GM23338 (cell line): ENCODE results near the gene ZC3H7A. TPM values are rescaled to one million over a fixed set of nuclear protein-coding genes. Genes with fewer than 3 reads are reported as not detected.
"Not testable (repeated sequence)": the region's sequence is repeated elsewhere in the genome, so short reads cannot be mapped to it uniquely, and the experiment has no call there.

Source experiments
- ATAC-seq: fragments of 200-7000 bp; cut with Tn5 transposase; 3 replicates; pipeline ENCODE4 v1.9.1; 2020
- DNase-seq: peaks from one replicate; pipeline ENCODE4 v3.0.0-alpha.2; 2015; ENCODE audit warnings: low spot score
- H2AFZ ChIP-seq: fragments of 200-600 bp; sonication (generic); 2 replicates; pipeline ENCODE4 v1.8.0; 2016; ENCODE audit warnings: antibody characterized with exemption, mild to moderate bottlenecking, moderate library complexity
- H3F3A ChIP-seq: fragments of 200-600 bp; sonication (generic); replicated peaks from 2 replicates; pipeline ENCODE4 v1.8.0; 2017; ENCODE audit warnings: antibody characterized with exemption, mixed run types, low read depth
- H3K27ac ChIP-seq: fragments of 200-600 bp; sonication (generic); 2 replicates; pipeline ENCODE4 v1.6.1; 2016; ENCODE audit warnings: low read depth
- H3K27me3 ChIP-seq: fragments of 200-600 bp; sonication (generic); 2 replicates; pipeline ENCODE4 v1.8.0; 2016; ENCODE audit warnings: mild to moderate bottlenecking, mixed run types, moderate library complexity; ENCODE audit not compliant: insufficient read depth
- H3K36me3 ChIP-seq: fragments of 200-600 bp; sonication (generic); 2 replicates; pipeline ENCODE4 v1.8.0; 2016; ENCODE audit warnings: mild to moderate bottlenecking; ENCODE audit not compliant: insufficient read depth
- H3K4me1 ChIP-seq: fragments of 200-600 bp; sonication (generic); 2 replicates; pipeline ENCODE4 v1.8.0; 2016; ENCODE audit warnings: mild to moderate bottlenecking, moderate library complexity; ENCODE audit not compliant: insufficient read depth
- H3K4me2 ChIP-seq: fragments of 200-600 bp; sonication (generic); 2 replicates; pipeline ENCODE4 v1.7.1; 2017; ENCODE audit warnings: mixed run types
- H3K4me3 ChIP-seq: fragments of 200-600 bp; sonication (generic); 2 replicates; pipeline ENCODE4 v1.6.1; 2016; ENCODE audit warnings: mixed run types
- H3K79me2 ChIP-seq: fragments of 200-600 bp; sonication (generic); replicated peaks from 2 replicates; pipeline ENCODE4 v1.8.0; 2017; ENCODE audit warnings: mild to moderate bottlenecking; ENCODE audit not compliant: insufficient read depth
- H3K9me2 ChIP-seq: fragments of 200-600 bp; sonication (generic); 2 replicates; pipeline ENCODE4 v1.8.0; 2017; ENCODE audit not compliant: insufficient read depth
- H4K20me1 ChIP-seq: fragments of 200-600 bp; sonication (generic); replicated peaks from 2 replicates; pipeline ENCODE4 v1.8.0; 2017; ENCODE audit warnings: mild to moderate bottlenecking; ENCODE audit not compliant: insufficient read depth
- H3K27ac Mint-ChIP-seq: 2 replicates; pipeline ENCODE4 v1.8.0; 2020; ENCODE audit warnings: inconsistent platforms, mild to moderate bottlenecking, moderate library complexity, mixed read lengths
- H3K27me3 Mint-ChIP-seq: 3 replicates; pipeline ENCODE4 v1.8.0; 2022; ENCODE audit warnings: low read depth, mild to moderate bottlenecking, moderate library complexity, mixed read lengths, inconsistent platforms; ENCODE audit not compliant: insufficient read depth, poor library complexity
- H3K36me3 Mint-ChIP-seq: 3 replicates; pipeline ENCODE4 v1.8.0; 2021; ENCODE audit warnings: low read depth, mild to moderate bottlenecking, inconsistent platforms, moderate library complexity, mixed read lengths
- H3K4me1 Mint-ChIP-seq: 3 replicates; pipeline ENCODE4 v1.8.0; 2020; ENCODE audit warnings: mild to moderate bottlenecking, inconsistent platforms, mixed read lengths
- H3K4me3 Mint-ChIP-seq: 3 replicates; pipeline ENCODE4 v1.8.0; 2021; ENCODE audit warnings: moderate library complexity, mild to moderate bottlenecking, inconsistent platforms, mixed read lengths
- H3K9me3 Mint-ChIP-seq: 3 replicates; pipeline ENCODE4 v1.8.0; 2020; ENCODE audit warnings: moderate library complexity, mild to moderate bottlenecking, inconsistent platforms, mixed read lengths
- CREB1 ChIP-seq: fragments of 250-450 bp; sonication (Bioruptor Pico); IDR thresholded peaks from 2 replicates; pipeline ENCODE4 v1.5.0; 2020; ENCODE audit warnings: low read depth, mild to moderate bottlenecking, moderate library complexity
- CTCF ChIP-seq, 2 experiments: fragments of 200-600 bp in 1 of 2; sonication (generic) in 1 of 2; conservative IDR thresholded peaks; 2 replicates each; pipeline versions ENCODE4 v1.5.1 to v1.6.1; 2016 to 2017; ENCODE audit warnings: antibody characterized with exemption in 2 of 2, low read depth in 2 of 2, mild to moderate bottlenecking in 2 of 2, moderate library complexity in 1 of 2
- ETS1 ChIP-seq: IDR thresholded peaks from 2 replicates; pipeline ENCODE4 v1.6.1; 2016; ENCODE audit warnings: antibody characterized with exemption
- EZH2 ChIP-seq: fragments of 200-600 bp; sonication (generic); IDR thresholded peaks from one replicate; pipeline ENCODE4 v1.8.0; 2017; ENCODE audit warnings: antibody characterized with exemption, mild to moderate bottlenecking, low read depth; ENCODE audit not compliant: unreplicated experiment
- EZH2phosphoT487 ChIP-seq: fragments of 200-600 bp; sonication (generic); IDR thresholded peaks from one replicate; pipeline ENCODE4 v1.8.1; 2018; ENCODE audit warnings: antibody characterized with exemption; ENCODE audit not compliant: unreplicated experiment
- JUNB ChIP-seq: IDR thresholded peaks from one replicate; pipeline ENCODE4 v1.6.1; 2016; ENCODE audit warnings: antibody characterized with exemption; ENCODE audit not compliant: unreplicated experiment
- NANOG ChIP-seq: IDR thresholded peaks from 2 replicates; pipeline ENCODE4 v1.6.1; 2016; ENCODE audit warnings: antibody characterized with exemption, borderline replicate concordance
- POLR2AphosphoS5 ChIP-seq: IDR thresholded peaks from 2 replicates; pipeline ENCODE4 v1.6.1; 2016; ENCODE audit warnings: antibody characterized with exemption, low read depth
- REST ChIP-seq: IDR thresholded peaks from one replicate; pipeline ENCODE4 v1.6.1; 2018; ENCODE audit warnings: antibody characterized with exemption; ENCODE audit not compliant: unreplicated experiment
- STAT1 ChIP-seq: IDR thresholded peaks from one replicate; pipeline ENCODE4 v1.6.1; 2016; ENCODE audit warnings: antibody characterized with exemption; ENCODE audit not compliant: unreplicated experiment
- ZNF114 ChIP-seq: fragments of 250-450 bp; sonication (Bioruptor Pico); IDR thresholded peaks from 2 replicates; pipeline ENCODE4 v1.5.0; 2020; ENCODE audit warnings: mild to moderate bottlenecking, moderate library complexity
- ZNF331 ChIP-seq: fragments of 250-450 bp; sonication (Bioruptor Pico); IDR thresholded peaks from 2 replicates; pipeline ENCODE4 v1.5.0; 2020; ENCODE audit warnings: low read depth, mild to moderate bottlenecking, moderate library complexity
- polyA plus RNA-seq: library from polyadenylated mRNA; unstranded; fragments of >200 nt; fragmentation: Nextera tagmentation; extraction: Ambion mirVana; gene quantifications from 2 replicates; pipeline ENCODE4 v1.2.1, GENCODE V29; 2016
- total RNA-seq: library from RNA; depleted of rRNA; stranded (reverse); fragments of >200 nt; shearing (Covaris generic); gene quantifications from 2 replicates; pipeline ENCODE4 v1.2.3, GENCODE V29; 2014

Gene ZC3H7A
- total and polyA plus RNA-seq, 2 experiments from 2014 or later = 32.7 to 42.2 TPM

GRCh38 chr16:11788914-11789313 is 8.1 kb downstream of the ZC3H7A start:
- peaks cover 10% of the 10 kb centered on the region; the same call in 2 of the 3 replicates for H3K4me1 Mint-ChIP-seq
- DNase-seq = no peak
- no peak for TF ChIP-seq EZH2
- no peak for TF ChIP-seq JUNB
- no peak for TF ChIP-seq ZNF114
- TF ChIP-seq NANOG = no peak
- TF ChIP-seq POLR2AphosphoS5 = no peak
- TF ChIP-seq REST = no peak
- TF ChIP-seq CTCF (conservative IDR thresholded peaks at IDR 0.05; ENCODE audit: low read depth in 2 of 2) = no peak
- TF ChIP-seq STAT1 = no peak
- no peak for TF ChIP-seq ZNF331 (CRISPR knock-in tag)
- TF ChIP-seq EZH2phosphoT487 = no peak
- TF ChIP-seq ETS1 = no peak
- TF ChIP-seq CREB1 = no peak
- peaks cover 100% of the 10 kb centered on the region for H3K79me2 ChIP-seq
- 0 out of 2 replicates have a peak, but pooled peaks cover 3% of the 10 kb centered on the region for H3F3A ChIP-seq
- H3K27ac ChIP-seq = no peak overlapping the region
- ATAC-seq = no peak
- H4K20me1 ChIP-seq = peaks cover 40% of the 10 kb centered on the region
- no peaks in the 10 kb centered on the region for H3K9me2 ChIP-seq
- H3K27me3 Mint-ChIP-seq = no peaks in the 10 kb centered on the region
- no peaks in the 10 kb centered on the region; the same call in 2 of the 3 replicates for H3K9me3 Mint-ChIP-seq
- peaks cover 8% of the 10 kb centered on the region; the same call in 2 of the 3 replicates for H3K36me3 Mint-ChIP-seq
- H3K4me3 ChIP-seq = no peak overlapping the region
- H3K36me3 ChIP-seq = no peaks in the 10 kb centered on the region
- no peak overlapping the region for H3K4me2 ChIP-seq
- no peak overlapping the region for H2AFZ ChIP-seq
- peaks cover 2% of the 10 kb centered on the region for H3K4me1 ChIP-seq
- no peak overlapping the region for H3K27ac Mint-ChIP-seq
- H3K4me3 Mint-ChIP-seq = no peak overlapping the region
- H3K27me3 ChIP-seq = no peaks in the 10 kb centered on the region

GRCh38 chr16:11784980-11785599 is 12.0 kb downstream of the ZC3H7A start:
- not testable (repeated sequence) for H3K4me2 ChIP-seq, H3K4me3 Mint-ChIP-seq, H3K9me2 ChIP-seq, H3K27ac Mint-ChIP-seq, H3K4me1 ChIP-seq, H3K4me3 ChIP-seq, ATAC-seq, H3K27me3 ChIP-seq, H3K36me3 ChIP-seq, H2AFZ ChIP-seq, H3K27ac ChIP-seq, H3F3A ChIP-seq, H3K27me3 Mint-ChIP-seq, DNase-seq, H3K9me3 Mint-ChIP-seq, H3K36me3 Mint-ChIP-seq
- Histone ChIP-seq H4K20me1 (peaks cover 21% of the 10 kb centered on the region), H3K79me2 (peaks cover 96% of the 10 kb centered on the region)
- peaks cover 15% of the 10 kb centered on the region for H3K4me1 Mint-ChIP-seq

- peaks cover 15% of the 10 kb centered on the region for H3K4me1 Mint-ChIP-seq
- H3K4me3 Mint-ChIP-seq, H3K9me3 Mint-ChIP-seq, H3F3A ChIP-seq, H3K4me1 ChIP-seq, ATAC-seq, H3K27me3 Mint-ChIP-seq, H3K27ac Mint-ChIP-seq, H2AFZ ChIP-seq, H3K27me3 ChIP-seq, H3K27ac ChIP-seq, H3K4me3 ChIP-seq, H3K4me2 ChIP-seq, H3K36me3 ChIP-seq, H3K9me2 ChIP-seq, DNase-seq, H3K36me3 Mint-ChIP-seq: not testable (repeated sequence)
- peaks cover 21% of the 10 kb centered on the region for H4K20me1 ChIP-seq
- H3K79me2 ChIP-seq = peaks cover 94% of the 10 kb centered on the region
Measured at GRCh38 chr16:11784381-11784780, 12.7 kb downstream of the ZC3H7A start.
